Measurements from ENCODE around the gene D2HGDH.

The D2HGDH gene

GRCh38 chr2:241797441-241798080, 63.1 kb downstream of the D2HGDH start:
- H4K20me1 ChIP-seq (ENCODE audit: insufficient read depth, low read length) = peaks cover 3% of the 10 kb centered on the region; the same call in 1 of the 2 replicates
- H3K9me3 ChIP-seq (ENCODE audit: insufficient read depth, low read length, severe bottlenecking) = no peaks in the 10 kb centered on the region
- H3K27me3 ChIP-seq (ENCODE audit: insufficient read depth, low read length, poor library complexity) = no peaks in the 10 kb centered on the region
- DNase-seq = no peak
- no peak overlapping the region for H2AFZ ChIP-seq (ENCODE audit: low read depth, low read length)
- H3K36me3 ChIP-seq (ENCODE audit: insufficient read depth, low read length) = no peaks in the 10 kb centered on the region
- no peak for ATAC-seq (ENCODE audit: insufficient read depth, low read depth)
- H3K4me3 ChIP-seq (ENCODE audit: low read depth in 1 of 2, low read length in 2 of 2) = no peak overlapping the region
- TF ChIP-seq EZH2 (IDR thresholded peaks at IDR 0.05; ENCODE audit: borderline replicate concordance, low read depth, low read length, severe bottlenecking) (no peak), CTCF (IDR thresholded peaks at IDR 0.05; ENCODE audit: borderline replicate concordance, extremely low read depth, low read length, poor library complexity, severe bottlenecking) (no peak)
- no peak overlapping the region for H3K9ac ChIP-seq (ENCODE audit: low read depth, low read length)
- H3K79me2 ChIP-seq (ENCODE audit: insufficient read depth, low read length) = no peaks in the 10 kb centered on the region
- H3K4me2 ChIP-seq (ENCODE audit: insufficient read depth, low read length) = no peak overlapping the region
- H3K4me1 ChIP-seq (ENCODE audit: insufficient read depth, low read length) = no peaks in the 10 kb centered on the region
- H3K27ac ChIP-seq (ENCODE audit: low read length) = no peak overlapping the region

GRCh38 chr2:241798081-241798630, 63.7 kb downstream of the D2HGDH start:
- Histone ChIP-seq H2AFZ (ENCODE audit: low read depth, low read length) (no peak overlapping the region), H3K27ac (ENCODE audit: low read length) (no peak overlapping the region), H3K4me3 (ENCODE audit: low read depth in 1 of 2, low read length in 2 of 2) (no peak overlapping the region), H3K36me3 (ENCODE audit: insufficient read depth, low read length) (no peaks in the 10 kb centered on the region), H3K4me1 (ENCODE audit: insufficient read depth, low read length) (peaks cover under 1% of the 10 kb centered on the region; the same call in 1 of the 2 replicates), H3K4me2 (ENCODE audit: insufficient read depth, low read length) (no peak overlapping the region), H4K20me1 (ENCODE audit: insufficient read depth, low read length) (peaks cover 3% of the 10 kb centered on the region; the same call in 1 of the 2 replicates), H3K9me3 (ENCODE audit: insufficient read depth, low read length, severe bottlenecking) (no peaks in the 10 kb centered on the region), H3K27me3 (ENCODE audit: insufficient read depth, low read length, poor library complexity) (peaks cover 3% of the 10 kb centered on the region), H3K9ac (ENCODE audit: low read depth, low read length) (no peak overlapping the region), H3K79me2 (ENCODE audit: insufficient read depth, low read length) (no peaks in the 10 kb centered on the region)
- DNase-seq (no peak), ATAC-seq (ENCODE audit: insufficient read depth, low read depth) (no peak)
- TF ChIP-seq CTCF (IDR thresholded peaks at IDR 0.05; ENCODE audit: borderline replicate concordance, extremely low read depth, low read length, poor library complexity, severe bottlenecking) = no peak
- TF ChIP-seq EZH2 (IDR thresholded peaks at IDR 0.05; ENCODE audit: borderline replicate concordance, low read depth, low read length, severe bottlenecking) = no peak

- Histone ChIP-seq H3K4me2 (ENCODE audit: insufficient read depth, low read length) (no peak overlapping the region), H3K9me3 (ENCODE audit: insufficient read depth, low read length, severe bottlenecking) (no peaks in the 10 kb centered on the region), H4K20me1 (ENCODE audit: insufficient read depth, low read length) (peaks cover 4% of the 10 kb centered on the region; the same call in 1 of the 2 replicates), H2AFZ (ENCODE audit: low read depth, low read length) (no peak overlapping the region), H3K4me1 (ENCODE audit: insufficient read depth, low read length) (peaks cover 7% of the 10 kb centered on the region), H3K9ac (ENCODE audit: low read depth, low read length) (no peak overlapping the region), H3K4me3 (ENCODE audit: low read depth in 1 of 2, low read length in 2 of 2) (no peak overlapping the region), H3K27ac (ENCODE audit: low read length) (no peak overlapping the region), H3K27me3 (ENCODE audit: insufficient read depth, low read length, poor library complexity) (peaks cover 11% of the 10 kb centered on the region), H3K36me3 (ENCODE audit: insufficient read depth, low read length) (no peaks in the 10 kb centered on the region), H3K79me2 (ENCODE audit: insufficient read depth, low read length) (no peaks in the 10 kb centered on the region)
- TF ChIP-seq CTCF (IDR thresholded peaks at IDR 0.05; ENCODE audit: borderline replicate concordance, extremely low read depth, low read length, poor library complexity, severe bottlenecking) = no peak
- TF ChIP-seq EZH2 (IDR thresholded peaks at IDR 0.05; ENCODE audit: borderline replicate concordance, low read depth, low read length, severe bottlenecking) = no peak
- ATAC-seq (ENCODE audit: insufficient read depth, low read depth) (no peak), DNase-seq (no peak)
These were observed 64.4 kb downstream of the D2HGDH start for GRCh38 chr2:241798631-241799521.
